GM12878 (cell line): ENCODE data around the gene CFAP157. TPM values are rescaled to one million over a fixed set of nuclear protein-coding genes. Genes with fewer than 3 reads are reported as not detected.

ENCODE experiments used
- ATAC-seq: fragments of 200-7000 bp; cut with Tn5 transposase; 3 replicates; pipeline ENCODE4 v1.9.1; 2020; ENCODE audit warnings: mild to moderate bottlenecking, moderate library complexity
- BruUV-seq: library from RNA; stranded (reverse); fragments of 400-500 nt; replicated peaks from 2 replicates; lab custom pipeline; 2021; lab: Mats Ljungman, UMichigan
- CTCF ChIA-PET: fragments of 300-600 bp; sonication (Branson Sonifier 250); formaldehyde crosslinking; extraction: SDS; loops from one replicate; lab custom pipeline; 2021; ENCODE audit warnings: inconsistent platforms; lab: Yijun Ruan, JAX
- POLR2A ChIA-PET: fragments of 350-600 bp; formaldehyde crosslinking; extraction: SDS; loops from one replicate; lab custom pipeline; 2021; ENCODE audit warnings: inconsistent platforms; lab: Charles Lee
- RAD21 ChIA-PET: fragments of 300-600 bp; sonication (Branson Sonifier 250); formaldehyde crosslinking; loops from one replicate; lab custom pipeline; 2023; ENCODE audit warnings: antibody characterized with exemption; ENCODE audit not compliant: unreplicated experiment; lab: Charles Lee
- SMC1A ChIA-PET: fragments of 300-600 bp; sonication (Branson Sonifier 250); formaldehyde crosslinking; loops from one replicate; lab custom pipeline; 2023; ENCODE audit not compliant: unreplicated experiment, uncharacterized antibody; lab: Charles Lee
- DNase-seq: peaks from one replicate; pipeline ENCODE4 v3.0.0-alpha.2; 2011; ENCODE audit warnings: low read depth, low spot score
- FAIRE-seq: peaks from 3 replicates; lab custom pipeline; 2011; peaks lifted over from hg19 to GRCh38; lab: Jason Lieb, UNC
- H2AFZ ChIP-seq: 2 replicates; pipeline ENCODE4 v1.6.0; 2011; ENCODE audit warnings: low read depth, low read length, control low read depth; ENCODE audit not compliant: control insufficient read depth
- H3K27ac ChIP-seq: 2 replicates; pipeline ENCODE4 v1.5.1; 2011; ENCODE audit warnings: control low read depth; ENCODE audit not compliant: control insufficient read depth, insufficient read depth
- H3K27me3 ChIP-seq, 2 experiments: replicated peaks in 1 of 2; 2 replicates each; pipeline versions ENCODE4 v1.6.0 to v1.6.1; 2011; ENCODE audit warnings: low read length in 1 of 2; ENCODE audit not compliant: control insufficient read depth in 2 of 2, insufficient read depth in 2 of 2
- H3K36me3 ChIP-seq, 2 experiments: 2 replicates each; pipeline ENCODE4 v1.5.1; 2011; ENCODE audit warnings: low read length in 1 of 2; ENCODE audit not compliant: control insufficient read depth in 2 of 2, insufficient read depth in 2 of 2
- H3K4me1 ChIP-seq: 2 replicates; pipeline ENCODE4 v1.6.1; 2011; ENCODE audit warnings: mild to moderate bottlenecking, low read length, moderate library complexity, mixed read lengths; ENCODE audit not compliant: control insufficient read depth, insufficient read depth
- H3K4me2 ChIP-seq: 2 replicates; pipeline ENCODE4 v1.6.0; 2011; ENCODE audit warnings: control low read depth; ENCODE audit not compliant: control insufficient read depth, insufficient read depth
- H3K4me3 ChIP-seq: fragments of 200-600 bp; sonication (generic); 2 replicates; pipeline ENCODE4 v1.5.1; 2016
- H3K79me2 ChIP-seq: 2 replicates; pipeline ENCODE4 v1.6.0; 2011; ENCODE audit warnings: low read length; ENCODE audit not compliant: control insufficient read depth, insufficient read depth
- H3K9ac ChIP-seq: 2 replicates; pipeline ENCODE4 v1.8.0; 2011; ENCODE audit warnings: low read length, control low read depth, mixed read lengths; ENCODE audit not compliant: control insufficient read depth, insufficient read depth
- H3K9me3 ChIP-seq: replicated peaks from 3 replicates; pipeline ENCODE4 v1.5.1; 2011; ENCODE audit warnings: mild to moderate bottlenecking, low read length; ENCODE audit not compliant: control insufficient read depth, insufficient read depth
- H4K20me1 ChIP-seq: 2 replicates; pipeline ENCODE4 v1.6.0; 2011; ENCODE audit not compliant: control insufficient read depth, insufficient read depth
- BCL11A ChIP-seq: IDR thresholded peaks from 2 replicates; pipeline ENCODE4 v1.6.1; 2011; ENCODE audit warnings: low read depth, low read length
- CREB1 ChIP-seq: IDR thresholded peaks from 2 replicates; pipeline ENCODE4 v1.6.1; 2012; ENCODE audit warnings: low read depth, mild to moderate bottlenecking, inconsistent platforms
- E2F4 ChIP-seq: IDR thresholded peaks from 2 replicates; pipeline ENCODE4 v1.6.1; 2012; ENCODE audit warnings: low read depth, low read length, improper control_type of control experiment
- IKZF1 ChIP-seq: fragments of 450-650 bp; conservative IDR thresholded peaks from 2 replicates; pipeline ENCODE4 v1.6.1; 2017; ENCODE audit warnings: antibody characterized with exemption, mild to moderate bottlenecking
- NR2C1 ChIP-seq: fragments of 450-650 bp; IDR thresholded peaks from 2 replicates; pipeline ENCODE4 v1.6.1; 2017; ENCODE audit warnings: antibody characterized with exemption, mild to moderate bottlenecking, moderate library complexity
- REST ChIP-seq: IDR thresholded peaks from 2 replicates; pipeline ENCODE4 v1.6.1; 2012; ENCODE audit warnings: mild to moderate bottlenecking, low read depth, low read length
- USF1 ChIP-seq: IDR thresholded peaks from 2 replicates; pipeline ENCODE4 v1.6.1; 2011; ENCODE audit warnings: borderline replicate concordance, low read depth, mild to moderate bottlenecking, moderate library complexity, mixed read lengths, low read length; ENCODE audit not compliant: insufficient read depth; ENCODE audit errors: extremely low read length
- USF2 ChIP-seq: IDR thresholded peaks from 2 replicates; pipeline ENCODE4 v1.6.1; 2011; ENCODE audit warnings: low read depth, low read length, improper control_type of control experiment, borderline replicate concordance
- WGBS: methylation state at CpG from one replicate; pipeline ENCODE4 v1.1.6; 2016; ENCODE audit warnings: low lambda C conversion rate; ENCODE audit not compliant: insufficient replicate concordance, insufficient coverage; ENCODE audit errors: missing lambda C conversion rate; 5-methylcytosine and 5-hydroxymethylcytosine counted together
- in situ Hi-C: fragments of 300-500 bp; cut with MboI; formaldehyde crosslinking; loops from 9 replicates; pipeline ENCODE4 v1.14.3; 2018; ENCODE audit warnings: mixed read lengths
- intact Hi-C: fragments of 100-400 bp; cut with micrococcal nuclease; formaldehyde crosslinking; loops from one replicate; pipeline ENCODE4 v1.14.2; 2022; ENCODE audit not compliant: unreplicated experiment
- polyA plus RNA-seq, 11 experiments: library from polyadenylated mRNA; depleted of rRNA in 4 of 11; unstranded in 6 of 11; stranded (reverse) in 5 of 11; fragments of >200 nt; fragmentation: Nextera tagmentation in 4 of 11; fragmentation: Illumina TruSeq in 1 of 11; extraction: Ambion mirVana in 4 of 11; extraction: Trizol in 1 of 11; gene quantifications; 1 replicate in 1 of 11; 2 replicates in 10 of 11; pipeline versions ENCODE4 v1.2.1 to v1.2.3, GENCODE V29; 2011 to 2016; ENCODE audit warnings: inconsistent platforms in 2 of 11, missing spikeins in 2 of 11, low read depth in 1 of 11
- total RNA-seq, 4 experiments: library from RNA; depleted of rRNA in 3 of 4; stranded (reverse); fragments of >200 nt in 3 of 4; fragmentation: Illumina TruSeq in 1 of 4; extraction: Trizol in 1 of 4; gene quantifications; 2 replicates each; pipeline versions ENCODE4 v1.2.1 to v1.2.3, GENCODE V29; 2013 to 2021

CFAP157 gene
- total and polyA plus RNA-seq, 10 of the 15 experiments (the other 5 are each of a cell fraction or from before 2014, with no cell fraction given): 0.08 to 0.72 TPM; not detected in 8

GRCh38 chr9:127664324-127664677 lies 42.5 kb upstream of the CFAP157 start:
- BruUV-seq: no TSS peak
- Histone ChIP-seq H3K79me2 (no peaks in the 10 kb centered on the region), H4K20me1 (no peaks in the 10 kb centered on the region), H3K27ac (no peak overlapping the region), H3K4me2 (no peak overlapping the region), H3K9ac (no peak overlapping the region), H2AFZ (no peak overlapping the region), H3K4me1 (no peaks in the 10 kb centered on the region), H3K4me3 (no peak overlapping the region), H3K27me3 (peaks cover 5 to 10% of the 10 kb centered on the region in 2 experiments; a peak in 3 of 4 replicates), H3K9me3 (no peaks in the 10 kb centered on the region), H3K36me3 (no peaks in the 10 kb centered on the region)
- DNase-seq (no peak), FAIRE-seq (no peak), ATAC-seq (no peak)
- in situ Hi-C loops: no loop called here
- intact Hi-C loops: no loop called here
- WGBS: 40% methylated on average over 7 of the region's 7 CpGs
- CTCF ChIA-PET: no interaction called here
- SMC1A ChIA-PET: no interaction called here
- POLR2A ChIA-PET: no interaction called here
- RAD21 ChIA-PET: no interaction called here
- TF ChIP-seq CREB1 (no peak), E2F4 (no peak)

GRCh38 chr9:127664678-127665507 lies 41.9 kb upstream of the CFAP157 start:
- Histone ChIP-seq H3K4me2 (no peak overlapping the region), H3K36me3 (no peaks in the 10 kb centered on the region), H3K4me3 (no peak overlapping the region), H3K27me3 (peaks cover 5 to 10% of the 10 kb centered on the region in 2 experiments; a peak in 3 of 4 replicates), H3K9me3 (no peaks in the 10 kb centered on the region), H2AFZ (no peak overlapping the region), H3K27ac (no peak overlapping the region), H3K4me1 (no peaks in the 10 kb centered on the region), H3K79me2 (no peaks in the 10 kb centered on the region), H4K20me1 (no peaks in the 10 kb centered on the region), H3K9ac (no peak overlapping the region)
- in situ Hi-C loops (no loop called here), intact Hi-C loops (no loop called here)
- DNase-seq (no peak), FAIRE-seq (no peak), ATAC-seq (no peak)
- WGBS: 49% methylated on average over 10 of the region's 10 CpGs
- ChIA-PET RAD21 (no interaction called here), POLR2A (no interaction called here), SMC1A (no interaction called here), CTCF (no interaction called here)
- no TSS peak for BruUV-seq
- TF ChIP-seq NR2C1: no peak
- no peak for TF ChIP-seq REST
- no peak for TF ChIP-seq BCL11A
- no peak for TF ChIP-seq USF1
- TF ChIP-seq IKZF1: no peak
- no peak for TF ChIP-seq USF2
